Measurements from ENCODE around the gene ABI3. TPM values are rescaled to one million over a fixed set of nuclear protein-coding genes. Genes with fewer than 3 reads are reported as not detected.

Gene ABI3
- total RNA-seq, 6 donors from 2014 or later, result 8.5 to 38.4 (median 27.3) TPM

- H3K36me3 ChIP-seq, result no peaks in the 10 kb centered on the region
- H3K27ac ChIP-seq, result no peak overlapping the region
- ATAC-seq (ENCODE audit: low FRiP score in 2 of 2) (no peak), DNase-seq (no peak)
- H3K9me3 ChIP-seq, result no peaks in the 10 kb centered on the region
- 91% methylated on average over 7 of the region's 7 CpGs for WGBS, 2 donors
- no peak for TF ChIP-seq POLR2A (IDR thresholded peaks at IDR 0.05)
- no peak for TF ChIP-seq CTCF (IDR thresholded peaks at IDR 0.05)
- TF ChIP-seq POLR2AphosphoS5 (IDR thresholded peaks at IDR 0.05), result no peak
- TF ChIP-seq EP300 (IDR thresholded peaks at IDR 0.05), result no peak
- H3K27me3 ChIP-seq, result no peaks in the 10 kb centered on the region
- H3K4me1 ChIP-seq, result peaks cover 0 to 7% (median 2%) of the 10 kb centered on the region in 4 donors
- no peak overlapping the region for H3K4me3 ChIP-seq
Measured at GRCh38 chr17:49247944-49248343, 37.4 kb downstream of the ABI3 start.

GRCh38 chr17:49249292-49249794 lies 38.8 kb downstream of the ABI3 start:
- DNase-seq, result peak in 1 of 2 donors; percentile 50

GRCh38 chr17:49249890-49250522 lies 39.5 kb downstream of the ABI3 start:
- Histone ChIP-seq H3K4me1 (peaks cover 0 to 7% (median 2%) of the 10 kb centered on the region in 4 donors), H3K27me3 (no peaks in the 10 kb centered on the region), H3K36me3 (no peaks in the 10 kb centered on the region), H3K9me3 (no peaks in the 10 kb centered on the region), H3K4me3 (no peak overlapping the region), H3K27ac (no peak overlapping the region)
- WGBS, 2 donors, result 83 to 91% methylated on average over 5 to 12 of the region's 12 CpGs
- TF ChIP-seq POLR2A (IDR thresholded peaks at IDR 0.05) (no peak), CTCF (IDR thresholded peaks at IDR 0.05) (no peak), POLR2AphosphoS5 (IDR thresholded peaks at IDR 0.05) (no peak), EP300 (IDR thresholded peaks at IDR 0.05) (no peak)
- DNase-seq (no peak), ATAC-seq (ENCODE audit: low FRiP score in 2 of 2) (no peak)

More at GRCh38 chr17:49249292-49249794, 38.8 kb downstream of the ABI3 start:
- Histone ChIP-seq H3K4me1 (peaks cover 0 to 7% (median 2%) of the 10 kb centered on the region in 4 donors), H3K36me3 (no peaks in the 10 kb centered on the region), H3K4me3 (no peak overlapping the region), H3K27me3 (no peaks in the 10 kb centered on the region), H3K9me3 (no peaks in the 10 kb centered on the region), H3K27ac (no peak overlapping the region)
- no peak for TF ChIP-seq POLR2A (IDR thresholded peaks at IDR 0.05)
- TF ChIP-seq CTCF (IDR thresholded peaks at IDR 0.05), result no peak
- TF ChIP-seq POLR2AphosphoS5 (IDR thresholded peaks at IDR 0.05), result no peak
- TF ChIP-seq EP300 (IDR thresholded peaks at IDR 0.05), result no peak
- ATAC-seq (ENCODE audit: low FRiP score in 2 of 2), result peak in 1 of 2 donors; percentile 38
- 40 to 54% methylated on average over 1 to 3 of the region's 10 CpGs for WGBS, 2 donors

- H3K36me3 ChIP-seq, result no peaks in the 10 kb centered on the region
- peaks cover 0 to 7% (median 2%) of the 10 kb centered on the region in 4 donors for H3K4me1 ChIP-seq
- H3K27ac ChIP-seq, result peak overlapping the region in 2 of 4 donors; percentile 7 to 63
- H3K4me3 ChIP-seq, result no peak overlapping the region
- H3K27me3 ChIP-seq, result no peaks in the 10 kb centered on the region
- TF ChIP-seq POLR2A (IDR thresholded peaks at IDR 0.05) (no peak), CTCF (IDR thresholded peaks at IDR 0.05) (no peak), POLR2AphosphoS5 (IDR thresholded peaks at IDR 0.05) (no peak), EP300 (IDR thresholded peaks at IDR 0.05) (no peak)
- ATAC-seq (ENCODE audit: low FRiP score in 2 of 2) (peak; percentile 55 to 66), DNase-seq (peak in 1 of 2 donors; percentile 78)
- no peaks in the 10 kb centered on the region for H3K9me3 ChIP-seq
- WGBS, 2 donors, result 76 to 85% methylated on average over 4 to 6 of the region's 6 CpGs
Measured at GRCh38 chr17:49252148-49252695, 41.7 kb downstream of the ABI3 start.
